HepG2 (cell line): ENCODE results near the gene FAM234B.

Experiments
- EEA1 ChIP-seq: sonication (generic); formaldehyde crosslinking; IDR thresholded peaks from 2 replicates; pipeline ENCODE4 v1.5.1; 2020; ENCODE audit warnings: mild to moderate bottlenecking, missing genetic modification reagents, borderline replicate concordance
- FIP1L1 ChIP-seq: fragments of 200-400 bp; formaldehyde crosslinking; IDR thresholded peaks from 2 replicates; pipeline ENCODE4 v1.6.1; 2018; ENCODE audit warnings: low read depth, mild to moderate bottlenecking, low read length, moderate library complexity, borderline replicate concordance; ENCODE audit not compliant: insufficient read depth
- NAIF1 ChIP-seq: sonication (generic); formaldehyde crosslinking; IDR thresholded peaks from 2 replicates; pipeline ENCODE4 v1.5.0; 2020; ENCODE audit warnings: mild to moderate bottlenecking, missing genetic modification reagents, borderline replicate concordance
- SP5 ChIP-seq: IDR thresholded peaks from 2 replicates; pipeline ENCODE4 v1.6.1; 2016; ENCODE audit warnings: low read depth, borderline replicate concordance
- TF ChIP-seq, protein P1 (sequence below): sonication (generic); formaldehyde crosslinking; IDR thresholded peaks from 2 replicates; pipeline ENCODE4 v1.5.0; 2020; ENCODE audit warnings: mild to moderate bottlenecking, missing genetic modification reagents, moderate library complexity
- TF ChIP-seq, protein P2 (sequence below): IDR thresholded peaks from 2 replicates; pipeline ENCODE4 v1.6.1; 2016; ENCODE audit warnings: low read depth

DNA sequence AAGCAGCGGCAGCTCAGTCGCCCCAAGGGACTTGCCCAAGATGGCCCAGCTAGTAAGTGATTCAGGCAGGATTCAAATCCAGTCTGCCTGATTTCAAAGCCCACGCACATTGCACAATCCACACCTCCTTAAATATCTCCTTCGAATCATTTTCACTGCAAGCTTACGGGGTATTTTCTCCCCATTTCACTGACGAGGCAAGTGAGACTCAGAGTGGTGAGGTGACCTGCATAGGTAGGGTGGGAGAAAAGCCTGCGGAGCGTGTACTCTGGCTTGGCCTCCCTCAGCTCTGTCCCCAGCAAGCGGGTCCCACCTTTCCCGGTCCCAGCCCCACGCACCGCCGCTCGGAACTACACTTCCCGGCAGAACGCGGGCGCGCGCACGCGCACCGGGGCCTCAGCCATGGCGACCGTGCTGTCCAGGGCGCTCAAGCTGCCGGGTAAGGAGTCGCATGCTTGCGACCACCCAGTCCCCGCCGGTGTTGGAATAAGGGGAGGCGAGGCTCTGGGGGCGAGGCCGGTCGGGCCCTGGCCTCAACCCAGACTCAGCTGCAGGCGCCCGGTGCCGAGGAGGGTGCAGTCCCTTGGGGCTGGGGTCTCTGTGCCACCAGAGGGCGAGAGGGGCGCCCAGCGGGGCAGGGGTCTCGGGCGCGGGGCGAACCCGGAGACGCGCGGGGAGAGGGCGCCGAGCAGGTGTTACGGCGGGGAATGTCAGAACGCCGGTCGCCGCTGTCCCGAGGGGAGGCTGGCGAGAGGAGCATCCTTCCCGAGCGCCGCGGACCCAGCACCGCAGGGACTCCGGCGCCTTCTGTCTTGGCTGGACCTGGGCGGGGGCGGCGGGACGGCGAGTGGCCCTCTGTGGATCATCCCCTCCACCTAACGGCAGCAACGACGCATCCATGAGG lies at the start of gene FAM234B:
- TF ChIP-seq, protein P1, sequence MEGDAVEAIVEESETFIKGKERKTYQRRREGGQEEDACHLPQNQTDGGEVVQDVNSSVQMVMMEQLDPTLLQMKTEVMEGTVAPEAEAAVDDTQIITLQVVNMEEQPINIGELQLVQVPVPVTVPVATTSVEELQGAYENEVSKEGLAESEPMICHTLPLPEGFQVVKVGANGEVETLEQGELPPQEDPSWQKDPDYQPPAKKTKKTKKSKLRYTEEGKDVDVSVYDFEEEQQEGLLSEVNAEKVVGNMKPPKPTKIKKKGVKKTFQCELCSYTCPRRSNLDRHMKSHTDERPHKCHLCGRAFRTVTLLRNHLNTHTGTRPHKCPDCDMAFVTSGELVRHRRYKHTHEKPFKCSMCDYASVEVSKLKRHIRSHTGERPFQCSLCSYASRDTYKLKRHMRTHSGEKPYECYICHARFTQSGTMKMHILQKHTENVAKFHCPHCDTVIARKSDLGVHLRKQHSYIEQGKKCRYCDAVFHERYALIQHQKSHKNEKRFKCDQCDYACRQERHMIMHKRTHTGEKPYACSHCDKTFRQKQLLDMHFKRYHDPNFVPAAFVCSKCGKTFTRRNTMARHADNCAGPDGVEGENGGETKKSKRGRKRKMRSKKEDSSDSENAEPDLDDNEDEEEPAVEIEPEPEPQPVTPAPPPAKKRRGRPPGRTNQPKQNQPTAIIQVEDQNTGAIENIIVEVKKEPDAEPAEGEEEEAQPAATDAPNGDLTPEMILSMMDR (CRISPR knock-in tag) = peak; percentile 74
- TF ChIP-seq, protein P2, sequence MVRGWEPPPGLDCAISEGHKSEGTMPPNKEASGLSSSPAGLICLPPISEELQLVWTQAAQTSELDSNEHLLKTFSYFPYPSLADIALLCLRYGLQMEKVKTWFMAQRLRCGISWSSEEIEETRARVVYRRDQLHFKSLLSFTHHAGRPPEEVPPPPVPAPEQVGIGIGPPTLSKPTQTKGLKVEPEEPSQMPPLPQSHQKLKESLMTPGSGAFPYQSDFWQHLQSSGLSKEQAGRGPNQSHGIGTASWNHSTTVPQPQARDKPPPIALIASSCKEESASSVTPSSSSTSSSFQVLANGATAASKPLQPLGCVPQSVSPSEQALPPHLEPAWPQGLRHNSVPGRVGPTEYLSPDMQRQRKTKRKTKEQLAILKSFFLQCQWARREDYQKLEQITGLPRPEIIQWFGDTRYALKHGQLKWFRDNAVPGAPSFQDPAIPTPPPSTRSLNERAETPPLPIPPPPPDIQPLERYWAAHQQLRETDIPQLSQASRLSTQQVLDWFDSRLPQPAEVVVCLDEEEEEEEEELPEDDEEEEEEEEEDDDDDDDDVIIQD (CRISPR knock-in tag) = no peak
- TF ChIP-seq NAIF1 (CRISPR knock-in tag) = no peak
- no peak for TF ChIP-seq FIP1L1
- TF ChIP-seq SP5 (CRISPR knock-in tag) = peak; percentile 20; the same call in 1 of the 2 replicates
- no peak for TF ChIP-seq EEA1 (CRISPR knock-in tag)
